ENCODE data around the gene CCHCR1. TPM values are rescaled to one million over a fixed set of nuclear protein-coding genes. Genes with fewer than 3 reads are reported as not detected.

The CCHCR1 gene
- total and polyA plus RNA-seq, 9 of the 15 experiments (the other 6 are each of a cell fraction or from before 2014, with no cell fraction given) = 1.2 to 47.3 (median 32.0) TPM

DNA sequence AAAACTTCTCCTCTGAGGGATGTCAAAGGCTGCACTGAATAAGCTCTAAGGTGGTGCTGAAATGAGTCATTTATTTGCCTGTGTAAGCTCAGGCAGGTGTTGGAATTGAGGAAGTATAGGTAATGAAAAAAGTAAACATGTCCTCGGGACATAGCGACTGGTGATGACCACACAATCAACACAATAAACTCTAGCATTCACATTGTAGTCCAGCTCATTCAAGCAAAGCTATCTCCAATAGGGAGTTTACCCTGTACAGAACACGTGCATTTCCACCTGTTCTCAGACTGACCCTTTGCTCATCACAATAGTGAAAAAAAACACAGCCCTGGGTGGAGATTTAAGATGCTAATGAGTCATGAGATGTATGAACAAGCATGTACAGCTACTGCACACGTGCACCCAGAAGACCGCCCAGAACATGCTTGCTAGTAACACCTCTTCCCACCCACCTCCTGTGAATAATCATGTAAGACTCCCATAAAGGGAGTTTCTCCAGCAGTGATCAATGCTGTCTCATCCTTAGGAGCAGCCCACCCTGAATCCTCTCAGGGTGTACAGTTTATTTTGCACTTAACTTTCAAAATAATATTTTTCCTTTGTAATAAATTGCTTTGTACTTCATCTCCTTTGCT is 45.9 kb upstream of the CCHCR1 start (continued):
- TF ChIP-seq, protein P1, sequence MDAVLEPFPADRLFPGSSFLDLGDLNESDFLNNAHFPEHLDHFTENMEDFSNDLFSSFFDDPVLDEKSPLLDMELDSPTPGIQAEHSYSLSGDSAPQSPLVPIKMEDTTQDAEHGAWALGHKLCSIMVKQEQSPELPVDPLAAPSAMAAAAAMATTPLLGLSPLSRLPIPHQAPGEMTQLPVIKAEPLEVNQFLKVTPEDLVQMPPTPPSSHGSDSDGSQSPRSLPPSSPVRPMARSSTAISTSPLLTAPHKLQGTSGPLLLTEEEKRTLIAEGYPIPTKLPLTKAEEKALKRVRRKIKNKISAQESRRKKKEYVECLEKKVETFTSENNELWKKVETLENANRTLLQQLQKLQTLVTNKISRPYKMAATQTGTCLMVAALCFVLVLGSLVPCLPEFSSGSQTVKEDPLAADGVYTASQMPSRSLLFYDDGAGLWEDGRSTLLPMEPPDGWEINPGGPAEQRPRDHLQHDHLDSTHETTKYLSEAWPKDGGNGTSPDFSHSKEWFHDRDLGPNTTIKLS (IDR thresholded peaks at IDR 0.05; ENCODE audit: borderline replicate concordance, low read depth) = no peak; the same call in 1 of the 2 replicates
- TF ChIP-seq U2AF1 (optimal IDR thresholded peaks at IDR 0.05; ENCODE audit: low read depth, low read length) = no peak
- TF ChIP-seq LEF1 (IDR thresholded peaks at IDR 0.05) = 0 out of 2 replicates have a peak, but pooled peaks have one; percentile 23
- TF ChIP-seq FOXK1 (CRISPR knock-in tag; IDR thresholded peaks at IDR 0.05; ENCODE audit: borderline replicate concordance) = no peak
- TF ChIP-seq FOS (IDR thresholded peaks at IDR 0.05; ENCODE audit: extremely low read depth, insufficient read length) = no peak
- 0 out of 2 replicates have a peak, but pooled peaks have one; percentile 5 for TF ChIP-seq EGR1 (conservative IDR thresholded peaks at IDR 0.05)
- TF ChIP-seq, protein P2, sequence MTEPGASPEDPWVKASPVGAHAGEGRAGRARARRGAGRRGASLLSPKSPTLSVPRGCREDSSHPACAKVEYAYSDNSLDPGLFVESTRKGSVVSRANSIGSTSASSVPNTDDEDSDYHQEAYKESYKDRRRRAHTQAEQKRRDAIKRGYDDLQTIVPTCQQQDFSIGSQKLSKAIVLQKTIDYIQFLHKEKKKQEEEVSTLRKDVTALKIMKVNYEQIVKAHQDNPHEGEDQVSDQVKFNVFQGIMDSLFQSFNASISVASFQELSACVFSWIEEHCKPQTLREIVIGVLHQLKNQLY (CRISPR knock-in tag; conservative IDR thresholded peaks at IDR 0.05) = no peak
- no peak for TF ChIP-seq MTA3 (IDR thresholded peaks at IDR 0.05; ENCODE audit: borderline replicate concordance)
- TF ChIP-seq, protein P3, sequence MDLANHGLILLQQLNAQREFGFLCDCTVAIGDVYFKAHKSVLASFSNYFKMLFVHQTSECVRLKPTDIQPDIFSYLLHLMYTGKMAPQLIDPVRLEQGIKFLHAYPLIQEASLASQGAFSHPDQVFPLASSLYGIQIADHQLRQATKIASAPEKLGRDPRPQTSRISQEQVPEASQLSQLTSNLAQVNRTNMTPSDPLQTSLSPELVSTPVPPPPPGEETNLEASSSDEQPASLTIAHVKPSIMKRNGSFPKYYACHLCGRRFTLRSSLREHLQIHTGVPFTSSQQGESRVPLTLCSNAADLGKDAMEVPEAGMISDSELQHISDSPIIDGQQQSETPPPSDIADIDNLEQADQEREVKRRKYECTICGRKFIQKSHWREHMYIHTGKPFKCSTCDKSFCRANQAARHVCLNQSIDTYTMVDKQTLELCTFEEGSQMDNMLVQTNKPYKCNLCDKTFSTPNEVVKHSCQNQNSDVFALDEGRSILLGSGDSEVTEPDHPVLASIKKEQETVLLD (IDR thresholded peaks at IDR 0.05) = no peak
- no peak for TF ChIP-seq SETDB1 (IDR thresholded peaks at IDR 0.05; ENCODE audit: low read length)
- no peak for TF ChIP-seq PHB2 (IDR thresholded peaks at IDR 0.05; ENCODE audit: low read depth)
- TF ChIP-seq ZSCAN29 (IDR thresholded peaks at IDR 0.05) = no peak
- no peak for TF ChIP-seq FUS (optimal IDR thresholded peaks at IDR 0.05; ENCODE audit: low read depth, low read length)
- TF ChIP-seq MYC (IDR thresholded peaks at IDR 0.05; ENCODE audit: low read depth, low read length) = no peak
- 0 out of 2 replicates have a peak, but pooled peaks have one; percentile 18 for TF ChIP-seq MYC (CRISPR knock-in tag; IDR thresholded peaks at IDR 0.05; ENCODE audit: borderline replicate concordance, low read depth)
- 0 out of 2 replicates have a peak, but pooled peaks have one; percentile 19 for TF ChIP-seq PML (IDR thresholded peaks at IDR 0.05; ENCODE audit: low read length)
- no peak for TF ChIP-seq HIVEP1 (CRISPR knock-in tag; IDR thresholded peaks at IDR 0.05)
- 0 out of 2 replicates have a peak, but pooled peaks have one; percentile 15 for TF ChIP-seq MEF2D (tag; conservative IDR thresholded peaks at IDR 0.05; ENCODE audit: low read depth)
- no peak for TF ChIP-seq ZNF707 (CRISPR knock-in tag; conservative IDR thresholded peaks at IDR 0.05)
- TF ChIP-seq SRF (CRISPR knock-in tag; IDR thresholded peaks at IDR 0.05) = 0 out of 4 replicates have a peak, but pooled peaks of 1 of the 2 experiments have one; percentile 7
- TF ChIP-seq ZNF695 (CRISPR knock-in tag; IDR thresholded peaks at IDR 0.05) = no peak
- TF ChIP-seq, protein P4, sequence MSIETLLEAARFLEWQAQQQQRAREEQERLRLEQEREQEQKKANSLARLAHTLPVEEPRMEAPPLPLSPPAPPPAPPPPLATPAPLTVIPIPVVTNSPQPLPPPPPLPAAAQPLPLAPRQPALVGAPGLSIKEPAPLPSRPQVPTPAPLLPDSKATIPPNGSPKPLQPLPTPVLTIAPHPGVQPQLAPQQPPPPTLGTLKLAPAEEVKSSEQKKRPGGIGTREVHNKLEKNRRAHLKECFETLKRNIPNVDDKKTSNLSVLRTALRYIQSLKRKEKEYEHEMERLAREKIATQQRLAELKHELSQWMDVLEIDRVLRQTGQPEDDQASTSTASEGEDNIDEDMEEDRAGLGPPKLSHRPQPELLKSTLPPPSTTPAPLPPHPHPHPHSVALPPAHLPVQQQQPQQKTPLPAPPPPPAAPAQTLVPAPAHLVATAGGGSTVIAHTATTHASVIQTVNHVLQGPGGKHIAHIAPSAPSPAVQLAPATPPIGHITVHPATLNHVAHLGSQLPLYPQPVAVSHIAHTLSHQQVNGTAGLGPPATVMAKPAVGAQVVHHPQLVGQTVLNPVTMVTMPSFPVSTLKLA (conservative IDR thresholded peaks at IDR 0.05) = peak; percentile 84 to 91
- TF ChIP-seq NR2C2 (CRISPR knock-in tag; IDR thresholded peaks at IDR 0.05) = no peak
- TF ChIP-seq NR2C2 (tag; IDR thresholded peaks at IDR 0.05) = peak; percentile 62
- TF ChIP-seq SRSF1 (IDR thresholded peaks at IDR 0.05; ENCODE audit: low read depth, low read length) = no peak
